ENCODE measurements around the gene MAPK12. TPM values are rescaled to one million over a fixed set of nuclear protein-coding genes. Genes with fewer than 3 reads are reported as not detected.

Gene MAPK12
- total RNA-seq, 1 experiment from 2014 or later, result 6.7 TPM

DNA sequence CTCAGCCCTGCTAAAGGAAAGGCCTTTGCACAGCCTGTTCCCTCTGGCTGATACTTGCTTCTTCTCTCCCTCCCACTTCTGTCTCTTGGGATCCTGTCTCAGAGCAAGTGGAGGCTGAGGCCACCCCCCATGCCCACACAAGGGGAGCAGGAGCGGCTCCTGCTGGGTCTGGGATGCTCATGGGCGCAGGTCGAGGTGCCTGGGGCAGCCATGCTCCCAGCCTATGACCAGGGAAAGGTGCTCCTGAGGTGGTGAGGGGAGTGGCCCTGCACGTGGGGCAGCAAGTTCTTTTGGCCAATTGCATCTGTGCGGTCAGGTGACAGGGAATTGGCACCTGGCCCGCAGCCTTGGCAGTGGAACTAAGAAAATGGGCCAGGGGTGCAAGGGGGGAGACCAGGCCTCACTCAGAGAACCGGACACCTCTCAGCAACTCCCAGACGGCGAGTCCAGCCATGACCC is 7.2 kb upstream of the MAPK12 start:
- DNase-seq (ENCODE audit: low read depth), result no peak

DNA sequence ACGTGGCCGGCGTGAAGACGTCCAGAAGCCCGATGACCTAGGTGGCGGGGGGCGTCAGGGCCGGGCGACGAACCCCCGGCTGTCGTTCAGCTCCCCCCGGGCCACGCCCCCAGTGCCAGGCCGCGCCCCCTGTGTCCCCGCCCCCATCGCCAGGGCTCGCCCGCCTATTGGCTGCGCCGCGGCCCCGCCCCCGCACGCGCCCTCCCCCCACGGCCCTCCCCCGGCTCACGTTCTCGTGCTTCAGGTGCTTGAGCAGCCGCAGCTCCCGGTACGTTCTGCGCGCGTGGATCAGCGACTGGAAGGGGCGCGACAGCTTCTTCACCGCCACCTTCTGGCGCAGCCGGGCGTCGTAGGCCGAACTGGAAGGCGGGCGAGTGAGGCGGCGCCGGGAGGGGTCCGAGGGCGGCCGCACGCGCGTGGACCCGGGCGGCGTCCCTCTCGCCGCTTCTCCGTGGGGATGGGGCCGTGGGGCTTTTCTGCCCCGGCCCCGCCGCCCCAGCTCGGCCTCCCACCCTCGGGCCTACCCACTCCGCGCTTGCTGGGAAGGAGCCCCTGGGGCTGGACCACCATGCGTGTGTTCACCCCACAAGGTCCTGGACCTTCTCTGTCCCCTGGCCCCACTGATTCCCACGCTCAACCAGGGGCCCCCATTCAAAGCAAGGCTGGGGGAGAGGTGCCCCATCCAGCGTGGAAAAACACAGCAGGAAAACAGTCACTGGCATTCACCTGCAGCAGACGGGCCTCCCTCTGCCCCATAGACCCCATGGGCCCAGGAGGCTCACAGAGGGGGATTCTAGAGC is 6.3 kb upstream of the MAPK12 start:
- no peak for DNase-seq (ENCODE audit: low read depth)

DNA sequence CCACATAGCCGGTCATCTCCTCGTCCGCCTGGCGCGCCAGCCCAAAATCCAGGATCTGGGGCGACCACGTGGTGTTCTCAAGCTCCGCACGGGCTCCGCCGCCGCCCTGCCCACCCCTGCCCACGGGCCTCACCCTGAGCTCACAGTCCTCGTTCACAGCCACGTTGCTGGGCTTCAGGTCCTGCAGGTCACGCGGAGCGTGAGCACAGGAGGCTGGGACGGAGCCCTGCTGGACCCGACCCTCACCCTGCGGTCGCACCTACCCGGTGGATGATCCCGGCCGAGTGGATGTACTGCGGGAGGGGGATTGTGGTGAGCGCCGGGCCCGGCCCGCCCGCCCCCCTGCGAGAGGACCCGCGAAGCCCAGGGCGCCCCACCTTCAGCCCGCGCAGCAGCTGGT is 5.5 kb upstream of the MAPK12 start:
- DNase-seq (ENCODE audit: low read depth), result no peak

DNA sequence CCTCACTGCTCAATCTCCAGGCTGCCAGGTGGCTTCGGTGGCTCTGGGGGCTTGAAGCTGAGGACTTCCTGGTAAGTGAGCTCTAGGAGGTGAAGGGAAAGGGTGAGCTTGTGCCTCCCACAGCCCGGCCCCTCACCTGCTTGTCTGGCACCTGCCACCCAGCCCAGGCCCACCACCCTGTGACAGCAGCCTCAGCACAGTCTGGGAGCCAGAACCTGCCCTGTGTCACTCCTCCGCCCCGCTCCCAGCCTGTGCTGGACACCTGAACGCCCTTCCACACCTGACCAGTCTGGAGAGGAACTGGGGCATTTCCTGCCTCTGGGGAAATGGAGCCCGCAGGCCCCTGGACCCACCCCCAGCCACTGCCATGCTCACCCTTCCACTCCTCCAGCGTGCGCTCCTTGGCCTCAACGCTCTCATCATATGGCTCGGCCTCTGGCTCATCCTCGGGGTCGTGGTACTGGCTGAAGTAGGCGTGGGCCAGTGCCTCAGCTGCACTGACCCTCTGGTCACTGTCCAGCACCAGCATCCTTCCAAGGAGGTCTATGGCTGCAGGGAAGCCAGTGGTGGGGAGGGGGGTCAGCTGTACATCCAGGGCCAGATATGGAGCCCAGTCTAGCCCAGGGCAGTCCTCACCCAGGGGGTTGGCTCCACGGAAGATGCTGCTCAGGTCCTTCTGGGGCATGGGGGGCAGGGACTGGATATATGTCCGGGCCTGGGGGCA is 3.6 kb upstream of the MAPK12 start:
- no peak for DNase-seq (ENCODE audit: low read depth)

DNA sequence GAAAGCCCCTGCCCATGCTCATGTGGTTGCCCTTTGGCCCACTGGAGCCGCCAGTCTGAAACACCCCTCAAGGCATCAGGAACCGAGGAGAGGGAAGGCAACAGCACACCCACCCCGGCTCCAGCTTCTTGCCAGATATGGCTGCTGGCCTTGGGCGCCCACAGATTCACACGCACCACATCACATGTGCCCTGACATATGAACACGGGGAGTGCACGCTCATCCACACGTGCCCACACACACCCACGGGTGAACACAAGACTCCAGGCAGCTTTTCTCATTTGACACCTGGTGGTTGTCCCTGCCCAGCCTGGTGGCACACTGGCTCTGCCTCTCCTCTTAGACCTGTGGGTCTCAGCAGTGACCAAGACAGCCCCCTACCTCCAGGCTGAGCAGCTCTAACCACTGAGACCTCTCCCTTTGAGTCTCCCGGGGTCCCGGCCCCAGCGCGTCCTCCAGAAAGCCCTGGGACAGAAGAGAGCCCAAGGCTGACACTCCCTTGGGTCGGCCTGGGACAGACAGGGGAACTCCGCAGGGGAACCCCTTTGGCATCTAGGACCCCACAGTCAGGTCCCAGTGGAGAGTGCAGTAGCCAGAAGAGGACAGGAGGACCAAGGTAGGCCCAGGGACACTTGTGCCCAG is 2.7 kb upstream of the MAPK12 start:
- no peak for DNase-seq (ENCODE audit: low read depth)

DNA sequence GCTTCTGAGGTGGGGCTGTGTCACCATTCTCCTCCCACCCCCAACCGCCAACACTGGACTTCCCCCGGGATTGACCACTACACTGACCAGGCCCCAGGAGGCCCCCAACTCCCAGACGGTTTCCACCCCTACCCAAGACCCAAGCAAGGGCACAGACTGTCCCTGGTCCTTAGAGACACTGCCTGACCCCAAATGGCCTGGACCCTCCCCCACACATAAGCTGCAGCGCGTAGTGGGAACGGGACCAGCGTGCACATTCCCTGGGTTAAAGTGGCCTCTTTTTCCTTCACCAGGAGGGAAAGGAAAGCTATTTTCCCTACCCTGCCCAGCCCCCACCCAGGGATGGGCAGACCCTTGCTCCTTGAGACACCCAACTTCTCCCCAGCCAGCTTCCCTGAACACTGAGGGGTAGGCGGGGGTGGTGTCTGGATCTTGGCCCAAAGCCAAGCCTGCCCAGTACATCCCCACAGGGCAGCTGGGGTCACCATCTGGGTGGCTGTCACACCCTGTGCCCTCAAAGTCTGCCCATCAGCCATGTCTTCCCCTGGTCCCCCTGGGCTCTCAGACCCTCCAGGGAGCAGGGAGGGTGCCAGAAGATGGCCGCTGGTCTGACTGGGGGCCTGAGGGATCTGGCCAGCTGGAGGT is 1.6 kb upstream of the MAPK12 start:
- DNase-seq (ENCODE audit: low read depth), result no peak

DNA sequence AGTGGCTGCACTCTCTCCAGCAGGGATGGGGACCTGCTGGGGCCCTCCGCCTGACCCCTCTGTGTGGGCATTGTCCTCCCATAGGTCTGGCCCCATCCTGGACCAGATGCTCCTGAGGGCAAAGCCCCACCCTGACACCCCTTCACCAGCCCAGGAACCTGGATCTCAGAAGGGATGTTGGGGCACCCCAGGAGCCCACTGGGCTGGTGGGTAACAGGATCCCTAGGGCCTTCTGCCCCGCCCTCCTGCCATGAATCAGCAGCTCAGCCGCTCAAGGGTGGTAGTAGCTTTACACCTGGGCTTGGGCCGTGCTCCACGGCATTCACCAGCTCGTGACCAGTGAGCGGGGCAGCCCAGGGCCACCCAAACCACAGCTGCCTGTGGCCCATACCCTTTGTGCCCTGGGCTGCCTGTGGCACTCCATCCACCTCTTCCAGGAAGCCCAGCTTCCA is 1.0 kb upstream of the MAPK12 start:
- DNase-seq (ENCODE audit: low read depth), result no peak

DNA sequence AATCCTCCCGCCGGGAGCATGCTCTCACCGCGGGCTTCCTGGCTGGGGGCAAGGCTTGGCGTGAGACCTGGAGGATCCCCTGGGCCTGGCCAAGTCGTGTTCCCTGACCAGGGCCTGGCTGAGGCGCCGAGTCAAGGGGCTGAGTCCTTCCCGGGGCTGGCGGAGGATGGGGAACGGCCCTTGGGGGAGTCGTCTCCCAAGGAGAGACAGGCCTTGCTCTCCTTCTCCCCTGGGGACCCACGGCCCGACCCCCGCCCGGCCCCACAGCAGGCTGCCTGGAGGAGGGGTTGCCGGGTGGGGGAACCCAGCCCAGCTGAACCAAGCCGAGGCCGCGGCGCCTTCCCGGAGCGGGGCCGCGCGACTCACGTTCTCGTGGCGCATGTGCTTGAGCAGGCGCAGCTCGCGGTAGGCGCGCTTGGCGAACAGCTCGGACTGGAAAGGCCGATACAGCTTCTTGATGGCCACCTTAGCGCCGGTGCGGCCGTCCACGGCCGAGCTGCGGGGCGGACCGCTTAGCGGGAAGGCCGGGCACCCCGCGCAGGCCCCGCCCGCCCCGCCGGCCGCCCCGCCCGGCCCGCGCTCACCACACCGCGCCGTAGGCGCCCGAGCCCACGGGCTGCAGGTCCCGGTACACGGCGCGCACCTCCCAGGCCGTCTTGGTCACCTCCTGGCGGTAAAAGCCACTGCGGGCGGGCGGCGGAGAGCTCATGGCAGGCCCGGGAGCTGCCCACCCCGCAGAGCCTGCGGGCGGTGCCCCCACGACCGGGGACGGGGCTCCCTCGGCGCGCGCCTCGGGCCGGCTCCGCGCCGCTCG is 475 bp downstream of the MAPK12 start:
- peak; percentile 46 for DNase-seq (ENCODE audit: low read depth)

- DNase-seq (ENCODE audit: low read depth), result no peak
Observed at GRCh38 chr22:50260434-50260800, 1.1 kb downstream of the MAPK12 start.

DNA sequence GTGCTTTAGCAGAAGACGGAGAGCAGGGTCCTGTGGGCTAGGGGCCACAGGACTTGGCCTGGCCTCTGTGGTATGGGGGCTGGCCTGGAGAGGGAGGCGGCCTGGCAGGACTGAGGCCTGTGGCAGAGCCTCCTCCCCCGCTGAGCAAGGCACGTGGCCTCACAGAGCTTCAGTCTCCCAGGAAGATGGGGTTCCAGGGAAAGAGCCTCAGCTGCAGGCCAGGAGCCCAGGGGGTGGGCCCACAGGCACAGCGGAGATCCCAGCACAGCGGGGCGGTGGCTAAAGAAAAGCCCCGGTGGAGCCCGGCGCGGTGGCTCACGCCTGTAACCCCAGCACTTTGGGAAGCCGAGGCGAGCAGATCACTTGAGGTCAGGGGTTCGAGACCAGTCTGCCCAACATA is 2.2 kb downstream of the MAPK12 start:
- DNase-seq (ENCODE audit: low read depth), result no peak

DNA sequence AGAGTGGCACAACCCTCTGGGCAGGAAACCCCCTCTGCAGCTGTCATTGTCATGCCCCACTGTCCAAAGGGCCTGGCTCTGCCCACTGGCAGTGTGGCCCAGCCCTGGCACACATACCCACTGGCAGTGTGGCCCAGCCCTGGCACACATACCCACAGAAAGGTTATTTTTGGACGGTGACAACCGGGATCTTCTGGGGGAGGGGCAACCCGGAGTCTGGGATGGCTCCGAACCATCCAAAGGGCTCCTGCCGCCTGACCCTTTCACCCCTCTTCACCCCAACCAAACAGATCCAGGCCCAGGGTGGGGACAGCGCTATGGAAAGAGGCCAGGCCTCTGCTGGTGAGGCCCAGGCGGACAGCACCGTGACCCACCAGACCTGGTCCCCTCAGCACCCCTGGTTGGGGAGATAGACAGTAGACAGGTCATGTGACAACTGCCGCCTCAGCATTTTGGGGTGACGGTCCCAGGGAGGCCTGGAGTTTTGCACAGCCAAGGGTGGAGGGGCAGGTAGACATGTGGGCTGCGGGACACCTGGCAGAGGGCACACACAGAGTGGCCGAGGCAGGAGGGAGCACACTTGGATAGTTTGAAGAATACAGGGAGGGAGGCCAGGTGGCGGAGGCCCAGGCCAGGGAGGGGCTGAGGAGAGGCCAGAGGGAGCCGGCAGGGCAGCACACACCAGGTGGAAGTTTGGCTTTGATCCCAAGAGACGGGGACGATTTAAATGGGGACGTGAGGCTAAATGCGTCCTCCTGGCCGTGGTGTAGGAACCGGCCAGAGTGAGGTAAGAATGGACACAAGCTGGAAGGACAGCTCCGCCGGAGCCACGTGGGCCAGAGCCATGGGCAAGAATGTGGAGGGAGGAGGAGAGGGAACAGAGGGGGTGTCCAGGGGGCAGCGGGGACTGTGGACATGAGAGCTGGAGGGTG is 2.9 kb downstream of the MAPK12 start:
- DNase-seq (ENCODE audit: low read depth), result no peak

DNA sequence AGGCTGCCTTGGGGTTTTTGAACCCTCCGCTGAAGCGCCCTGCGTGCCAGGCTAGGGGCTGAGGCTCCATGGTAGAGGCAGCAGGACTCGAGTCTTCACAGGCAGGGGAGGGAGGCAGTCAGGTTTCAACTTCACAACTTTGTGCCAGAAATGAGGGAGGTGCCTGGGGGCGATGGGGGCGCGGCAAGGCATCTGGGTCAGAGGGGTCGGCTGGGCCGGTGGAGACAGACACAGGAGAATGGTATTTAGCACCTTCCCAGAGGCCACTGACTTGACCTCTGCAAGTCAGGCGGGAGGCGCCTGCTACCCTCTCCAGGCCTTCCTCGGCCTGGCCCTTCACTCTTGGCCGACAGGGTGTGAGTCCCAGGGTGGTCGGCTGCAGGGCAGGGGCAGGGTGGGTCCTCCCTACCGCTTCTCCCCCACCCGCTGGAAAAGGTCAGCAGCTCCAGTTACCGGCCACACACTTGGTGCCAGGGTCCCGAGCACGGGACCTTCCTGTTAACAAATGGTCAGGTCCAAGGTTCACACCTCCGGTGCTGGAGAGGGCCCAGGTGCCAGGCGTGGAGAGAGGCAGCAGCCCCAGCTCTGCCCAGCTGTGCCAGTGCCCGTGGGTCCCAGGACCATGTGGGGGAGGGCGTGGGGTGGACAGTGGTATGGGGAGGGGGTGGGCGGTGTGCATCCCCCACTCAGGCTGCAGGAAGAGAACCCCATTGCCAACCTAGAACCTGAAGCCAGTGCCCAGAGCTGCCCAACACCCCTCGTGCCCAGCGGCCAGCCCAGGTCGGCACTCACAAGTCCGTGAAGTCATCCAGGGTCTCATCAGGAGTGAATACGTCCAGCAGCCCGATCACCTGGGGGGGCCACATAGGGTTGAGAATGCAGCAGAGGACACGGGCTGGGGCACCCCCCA is 3.8 kb downstream of the MAPK12 start:
- DNase-seq (ENCODE audit: low read depth), result no peak

DNA sequence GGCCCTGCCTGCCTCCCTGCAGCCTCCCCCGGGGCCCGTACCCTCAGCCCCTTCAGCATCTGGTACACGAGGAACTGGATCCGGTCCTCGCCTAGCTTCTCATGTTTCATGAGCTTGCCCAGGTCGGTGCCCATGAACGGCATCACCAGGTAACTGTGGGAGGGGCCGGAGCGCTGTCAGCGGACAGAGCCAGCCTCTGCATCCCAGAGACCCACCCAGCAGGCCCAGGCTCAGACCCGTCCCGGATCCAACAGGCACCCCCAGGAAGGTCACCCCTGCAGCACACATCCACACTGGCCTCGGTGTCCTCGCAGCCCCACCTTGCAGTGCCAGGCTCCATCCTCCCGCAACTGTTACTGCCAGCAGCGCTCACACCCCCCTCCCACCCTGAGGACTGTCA is 4.4 kb downstream of the MAPK12 start:
- DNase-seq (ENCODE audit: low read depth), result no peak

GRCh38 chr22:50256258-50256862 is 5.1 kb downstream of the MAPK12 start:
- DNase-seq (ENCODE audit: low read depth), result no peak

- DNase-seq (ENCODE audit: low read depth), result no peak
Observed at GRCh38 chr22:50255607-50256006, 5.9 kb downstream of the MAPK12 start.

DNA sequence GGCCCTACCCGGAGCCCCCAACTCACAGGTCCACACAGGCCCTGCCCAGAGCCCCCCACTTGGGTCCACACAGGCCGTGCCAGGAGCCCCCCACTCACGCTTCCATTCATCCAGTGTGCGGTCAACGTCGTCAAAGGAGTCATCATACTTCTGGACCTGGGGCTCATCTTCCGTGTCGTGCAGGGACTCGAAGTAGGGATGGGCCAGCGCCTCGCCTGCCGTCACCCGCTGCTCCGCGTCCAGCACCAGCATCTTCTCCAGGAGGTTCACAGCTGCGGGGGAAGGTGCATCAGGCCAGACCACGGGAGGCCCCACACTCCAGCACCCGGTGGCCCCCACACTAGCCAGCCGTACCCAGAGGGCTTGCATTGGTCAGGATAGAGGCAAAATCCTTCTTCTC is 6.4 kb downstream of the MAPK12 start:
- no peak for DNase-seq (ENCODE audit: low read depth)

- DNase-seq (ENCODE audit: low read depth), result no peak
Observed at GRCh38 chr22:50253941-50254340, 7.5 kb downstream of the MAPK12 start.

DNA sequence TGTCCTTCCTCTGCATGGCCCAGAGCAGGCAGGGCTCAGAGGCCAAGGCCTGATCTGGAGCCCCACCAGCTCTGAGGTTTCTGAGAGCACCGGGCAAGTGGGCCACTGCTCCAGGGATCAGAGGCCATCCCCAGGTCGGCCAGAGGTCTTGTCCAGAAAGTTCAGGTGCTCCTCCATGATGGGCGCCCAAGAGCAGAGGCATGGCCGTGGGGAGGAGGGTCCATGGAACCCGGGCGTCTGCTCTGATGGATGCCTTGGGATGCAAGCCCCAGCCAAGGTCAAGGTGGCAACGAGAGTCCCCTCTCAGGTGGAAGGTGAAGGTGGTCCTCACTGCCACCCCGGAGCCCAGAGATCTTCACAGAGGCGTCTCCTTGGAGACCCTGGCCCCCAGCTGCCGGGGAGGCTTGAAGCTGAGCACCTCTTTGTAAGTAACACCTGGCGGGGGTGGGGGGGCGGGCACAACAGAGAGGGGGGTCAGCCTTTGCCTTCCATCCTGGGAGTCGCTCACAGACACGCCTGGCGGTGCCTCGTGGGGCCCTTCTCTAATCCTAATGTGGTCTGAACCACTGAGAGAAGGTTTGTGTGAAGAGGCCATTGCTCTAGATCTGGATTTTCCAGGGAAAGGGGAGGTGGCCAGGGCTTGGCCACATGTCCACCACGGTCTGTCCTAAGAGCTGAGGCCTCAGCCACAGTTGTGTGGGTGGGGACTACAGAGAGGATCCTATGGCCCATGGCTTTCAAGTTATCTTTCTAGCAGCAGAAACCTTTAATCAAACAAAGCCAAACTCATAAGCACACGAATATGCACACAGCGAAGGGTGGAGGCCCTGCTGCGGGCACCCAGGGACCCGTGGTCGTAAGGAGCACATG is 8.2 kb downstream of the MAPK12 start:
- DNase-seq (ENCODE audit: low read depth), result no peak
